H1 (cell line): Measurements from ENCODE around the gene AP5S1. TPM values are rescaled to one million over a fixed set of nuclear protein-coding genes. Genes with fewer than 3 reads are reported as not detected.

Experiments
- CTCF ChIA-PET: fragments of 300-600 bp; sonication (Branson Sonifier 250); formaldehyde crosslinking; loops from one replicate; lab custom pipeline; 2021; ENCODE audit not compliant: partially characterized antibody; lab: Charles Lee
- POLR2A ChIA-PET: fragments of 300-600 bp; sonication (Branson Sonifier 250); formaldehyde crosslinking; loops from one replicate; lab custom pipeline; 2021; ENCODE audit warnings: inconsistent platforms; ENCODE audit not compliant: partially characterized antibody; lab: Charles Lee
- DNase-seq, 2 experiments: peaks; one replicate each; pipeline versions ENCODE4 v3.0.0 to v3.0.0-alpha.2; 2010 to 2022; ENCODE audit warnings: low spot score in 2 of 2, low read depth in 1 of 2, mixed read lengths in 1 of 2
- FAIRE-seq: peaks from 2 replicates; lab custom pipeline; 2011; peaks lifted over from hg19 to GRCh38; lab: Jason Lieb, UNC
- H2AFZ ChIP-seq: 2 replicates; pipeline ENCODE4 v1.8.1; 2012; ENCODE audit warnings: low read length, inconsistent platforms
- H2AK5ac ChIP-seq: 2 replicates; pipeline ENCODE4 v1.6.1; 2013; ENCODE audit warnings: low read depth, low read length
- H2BK120ac ChIP-seq: replicated peaks from 2 replicates; pipeline ENCODE3; 2013; ENCODE audit warnings: low read depth, low read length, inconsistent platforms
- H2BK12ac ChIP-seq: 2 replicates; pipeline ENCODE4 v1.6.1; 2013; ENCODE audit warnings: low read depth, low read length
- H2BK15ac ChIP-seq: 2 replicates; pipeline ENCODE4 v1.6.1; 2013; ENCODE audit warnings: low read length
- H2BK20ac ChIP-seq: 2 replicates; pipeline ENCODE4 v1.6.1; 2013; ENCODE audit warnings: low read length
- H2BK5ac ChIP-seq: 2 replicates; pipeline ENCODE4 v1.6.1; 2013; ENCODE audit warnings: low read depth, low read length
- H3K14ac ChIP-seq: 2 replicates; pipeline ENCODE4 v1.6.1; 2013; ENCODE audit warnings: inconsistent platforms; ENCODE audit not compliant: insufficient read length
- H3K18ac ChIP-seq: 2 replicates; pipeline ENCODE4 v1.6.1; 2013; ENCODE audit warnings: low read length; ENCODE audit errors: extremely low read depth
- H3K23ac ChIP-seq: 2 replicates; pipeline ENCODE4 v1.6.1; 2013; ENCODE audit warnings: inconsistent platforms; ENCODE audit not compliant: insufficient read length
- H3K23me2 ChIP-seq: 2 replicates; pipeline ENCODE4 v1.6.1; 2013; ENCODE audit warnings: low read depth, low read length
- H3K27ac ChIP-seq: 2 replicates; pipeline ENCODE4 v1.6.1; 2011; ENCODE audit warnings: low read depth, low read length, inconsistent platforms
- H3K27me3 ChIP-seq, 4 experiments: replicated peaks in 1 of 4; 1 replicate in 1 of 4; 2 replicates in 3 of 4; pipeline versions ENCODE4 v1.6.1 to v1.8.1; 2011 to 2013; ENCODE audit warnings: low read length in 3 of 4, mild to moderate bottlenecking in 3 of 4, inconsistent platforms in 2 of 4, mixed read lengths in 2 of 4, moderate library complexity in 1 of 4; ENCODE audit not compliant: control insufficient read depth in 3 of 4, insufficient read depth in 3 of 4; ENCODE audit errors: extremely low read depth in 1 of 4
- H3K36me3 ChIP-seq, 4 experiments: 2 replicates each; pipeline versions ENCODE4 v1.6.1 to v1.8.1; 2011 to 2013; ENCODE audit warnings: mild to moderate bottlenecking in 4 of 4, low read length in 3 of 4, moderate library complexity in 2 of 4, control low read depth in 1 of 4, inconsistent platforms in 1 of 4; ENCODE audit not compliant: insufficient read depth in 4 of 4, control insufficient read depth in 2 of 4
- H3K4ac ChIP-seq: replicated peaks from 2 replicates; pipeline ENCODE3; 2013; ENCODE audit warnings: low read length, low read depth, mixed read lengths, inconsistent platforms; ENCODE audit not compliant: insufficient read length
- H3K4me1 ChIP-seq, 4 experiments: replicated peaks in 1 of 4; 1 replicate in 1 of 4; 2 replicates in 3 of 4; pipeline versions ENCODE4 v1.6.1 to v1.8.1; 2011 to 2013; ENCODE audit warnings: low read length in 3 of 4, inconsistent platforms in 2 of 4, mixed read lengths in 1 of 4; ENCODE audit not compliant: insufficient read depth in 4 of 4, control insufficient read depth in 3 of 4
- H3K4me2 ChIP-seq, 2 experiments: 2 replicates each; pipeline versions ENCODE4 v1.6.1 to v1.8.1; 2011 to 2013; ENCODE audit warnings: low read depth in 2 of 2, low read length in 2 of 2, control low read depth in 1 of 2, inconsistent platforms in 1 of 2, mild to moderate bottlenecking in 1 of 2; ENCODE audit not compliant: insufficient read depth in 1 of 2
- H3K4me3 ChIP-seq, 4 experiments: fragments of 200-600, 300-600 bp in 1 of 4; sonication (generic), shearing (Covaris generic), sonication (Bioruptor Twin) in 1 of 4; 2 replicates each; pipeline versions ENCODE4 v1.5.1 to v1.8.1; 2011 to 2016; ENCODE audit warnings: low read length in 4 of 4, low read depth in 3 of 4, control low read depth in 2 of 4, inconsistent platforms in 2 of 4, mild to moderate bottlenecking in 2 of 4, mixed read lengths in 1 of 4, moderate library complexity in 1 of 4; ENCODE audit not compliant: insufficient read depth in 2 of 4; ENCODE audit errors: extremely low read depth in 1 of 4
- H3K56ac ChIP-seq: replicated peaks from 2 replicates; pipeline ENCODE3; 2013; ENCODE audit warnings: low read depth, mild to moderate bottlenecking, mixed read lengths, low read length, inconsistent platforms; ENCODE audit not compliant: insufficient read length
- H3K79me1 ChIP-seq: 2 replicates; pipeline ENCODE4 v1.6.1; 2013; ENCODE audit warnings: low read depth, low read length, control low read depth
- H3K79me2 ChIP-seq, 2 experiments: 2 replicates each; pipeline versions ENCODE4 v1.6.1 to v1.8.1; 2012 to 2013; ENCODE audit warnings: low read length in 2 of 2, mild to moderate bottlenecking in 2 of 2, inconsistent platforms in 1 of 2; ENCODE audit not compliant: insufficient read depth in 2 of 2, control insufficient read depth in 1 of 2
- H3K9ac ChIP-seq, 4 experiments: replicated peaks in 1 of 4; 1 replicate in 1 of 4; 2 replicates in 3 of 4; pipeline versions ENCODE4 v1.6.1 to v1.8.1; 2011 to 2013; ENCODE audit warnings: low read depth in 3 of 4, low read length in 3 of 4, control low read depth in 2 of 4, mild to moderate bottlenecking in 2 of 4, moderate library complexity in 2 of 4, inconsistent platforms in 1 of 4; ENCODE audit errors: extremely low read depth in 1 of 4
- H3K9me3 ChIP-seq, 2 experiments: 2 replicates each; pipeline versions ENCODE4 v1.6.1 to v1.8.1; 2012 to 2013; ENCODE audit warnings: mild to moderate bottlenecking in 2 of 2, moderate library complexity in 2 of 2, control low read depth in 1 of 2, inconsistent platforms in 1 of 2, low read depth in 1 of 2, low read length in 1 of 2, mixed read lengths in 1 of 2; ENCODE audit not compliant: insufficient read depth in 2 of 2
- H4K20me1 ChIP-seq, 2 experiments: replicated peaks in 1 of 2; 2 replicates each; pipeline versions ENCODE3 to v1.8.1; 2011 to 2013; ENCODE audit warnings: inconsistent platforms in 2 of 2, low read length in 2 of 2, mild to moderate bottlenecking in 1 of 2; ENCODE audit not compliant: insufficient read depth in 2 of 2, control insufficient read depth in 1 of 2
- H4K5ac ChIP-seq: 2 replicates; pipeline ENCODE4 v1.6.1; 2013; ENCODE audit warnings: low read length, low read depth, mixed read lengths, inconsistent platforms; ENCODE audit not compliant: insufficient read length
- H4K8ac ChIP-seq: 2 replicates; pipeline ENCODE4 v1.8.0; 2013; ENCODE audit warnings: mild to moderate bottlenecking, moderate library complexity, low read length, inconsistent platforms; ENCODE audit not compliant: insufficient read depth; ENCODE audit errors: extremely low read depth
- H4K91ac ChIP-seq: replicated peaks from 2 replicates; pipeline ENCODE3; 2013; ENCODE audit warnings: low read length, mixed read lengths, inconsistent platforms; ENCODE audit not compliant: insufficient read length
- CBX8 ChIP-seq: fragments of 300-800, 300-1000 bp; sonication (generic); IDR thresholded peaks from 2 replicates; pipeline ENCODE4 v1.7.1; 2016; ENCODE audit warnings: low read depth, low read length, borderline replicate concordance
- RNF2 ChIP-seq: fragments of 200-900, 300-1000 bp; sonication (generic); IDR thresholded peaks from 2 replicates; pipeline ENCODE4 v1.7.1; 2016; ENCODE audit warnings: borderline replicate concordance, low read depth, mild to moderate bottlenecking, antibody characterized with exemption, low read length; ENCODE audit not compliant: poor library complexity, severe bottlenecking; ENCODE audit errors: missing control alignments
- SIN3A ChIP-seq, 2 experiments: IDR thresholded peaks in 1 of 2; conservative IDR thresholded peaks in 1 of 2; 2 replicates each; pipeline ENCODE4 v1.6.1; 2011 to 2012; ENCODE audit warnings: low read length in 2 of 2, improper control_type of control experiment in 1 of 2, low read depth in 1 of 2, mild to moderate bottlenecking in 1 of 2
- SIRT6 ChIP-seq: IDR thresholded peaks from one replicate; pipeline ENCODE4 v1.7.1; 2012; ENCODE audit warnings: low read length, inconsistent platforms
- SP1 ChIP-seq: IDR thresholded peaks from 2 replicates; pipeline ENCODE4 v1.6.1; 2011; ENCODE audit warnings: low read depth, low read length
- TAF1 ChIP-seq: IDR thresholded peaks from 2 replicates; pipeline ENCODE4 v1.6.1; 2011; ENCODE audit warnings: mild to moderate bottlenecking, low read depth, low read length
- TBP ChIP-seq: IDR thresholded peaks from 2 replicates; pipeline ENCODE4 v1.6.1; 2011; ENCODE audit warnings: low read depth, low read length, improper control_type of control experiment
- TEAD4 ChIP-seq: IDR thresholded peaks from 2 replicates; pipeline ENCODE4 v1.6.1; 2012; ENCODE audit warnings: low read depth, low read length, inconsistent platforms, mixed read lengths
- YY1 ChIP-seq: IDR thresholded peaks from 2 replicates; pipeline ENCODE4 v1.6.1; 2011; ENCODE audit warnings: low read depth, mild to moderate bottlenecking, low read length
- WGBS, 2 experiments: shearing (Covaris generic) in 1 of 2; methylation state at CpG; one replicate each; pipeline versions ENCODE4 v1.1.6 to v1.1.7; 2013 to 2015; ENCODE audit warnings: low lambda C conversion rate in 2 of 2, mixed read lengths in 2 of 2, inconsistent platforms in 1 of 2, low coverage in 1 of 2, missing lambda C conversion rate in 1 of 2; ENCODE audit not compliant: insufficient replicate concordance in 2 of 2, insufficient coverage in 1 of 2, insufficient read length in 1 of 2; ENCODE audit errors: extremely low coverage in 1 of 2, missing lambda C conversion rate in 1 of 2; 5-methylcytosine and 5-hydroxymethylcytosine counted together
- polyA plus RNA-seq, 7 experiments: library from polyadenylated mRNA; depleted of rRNA in 3 of 7; stranded (reverse) in 5 of 7; unstranded in 2 of 7; fragments of >200 nt in 5 of 7; fragments of 200-250 nt in 2 of 7; gene quantifications; 1 replicate in 5 of 7; 2 replicates in 1 of 7; 4 replicates in 1 of 7; pipeline versions ENCODE4 v1.2.1 to v1.2.3, GENCODE V29; 2011 to 2013; ENCODE audit warnings: missing spikeins in 2 of 7, mixed read lengths in 2 of 7
- total RNA-seq: library from RNA; stranded (reverse); fragmentation: NEBNext Ultra II Directional; extraction: Animal tissue kit (Norgen Biotek cat#: 25700); gene quantifications from 2 replicates; pipeline ENCODE4 v1.2.1, GENCODE V29; 2021
- TF ChIP-seq, protein P1 (sequence below): IDR thresholded peaks from 2 replicates; pipeline ENCODE4 v1.6.1; 2012; ENCODE audit warnings: inconsistent platforms

AP5S1 gene
- total and polyA plus RNA-seq, 2 of the 8 experiments (the other 6 are each of a cell fraction or from before 2014, with no cell fraction given) = 3.3 to 3.7 TPM

DNA sequence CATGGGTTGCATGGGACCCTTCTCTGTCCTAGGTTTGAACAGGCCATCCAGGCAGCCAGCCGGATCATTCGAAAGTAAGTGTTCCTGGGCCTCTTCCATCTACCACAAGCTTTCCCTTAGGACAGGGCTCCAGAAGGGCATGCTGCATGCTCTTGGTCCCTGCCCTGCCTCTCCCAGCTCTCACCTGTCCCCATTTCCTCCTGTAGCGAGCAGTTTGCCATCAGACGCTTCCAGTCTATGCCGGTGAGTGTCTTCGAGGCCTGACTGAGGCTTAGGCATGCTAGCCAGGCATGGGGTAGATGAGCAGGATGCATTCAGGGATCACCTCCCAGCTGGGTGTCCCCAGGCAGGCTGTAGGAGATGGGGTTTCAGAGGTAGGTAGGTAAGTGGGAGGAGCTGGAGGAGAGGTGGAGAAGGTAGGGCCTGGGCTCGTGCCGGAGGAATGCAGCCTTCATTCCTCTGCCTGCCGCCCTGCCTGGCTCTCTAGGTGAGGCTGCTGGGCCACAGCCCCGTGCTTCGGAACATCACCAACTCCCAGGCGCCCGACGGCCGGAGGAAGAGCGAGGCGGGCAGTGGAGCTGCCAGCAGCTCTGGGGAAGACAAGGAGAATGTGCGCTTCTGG, 20.0 kb upstream of the AP5S1 start:
- POLR2A ChIA-PET = interaction anchor here (1.0 to 2.9 kb wide), 15 partner anchors 9 to 123 kb away, joined by 3 to 29 read pairs (median 6); partner anchors contain the start of genes ADISSP, AP5S1, CENPB and PANK2
- peak; percentile 84 for FAIRE-seq
- CTCF ChIA-PET = interaction anchor here (0.6 to 3.7 kb wide), 8 partner anchors 13 to 271 kb away, joined by 3 to 29 read pairs (median 3); partner anchors contain the start of gene CENPB
- TF ChIP-seq CBX8 (no peak), TEAD4 (peak; percentile 83), SIRT6 (no peak), RNF2 (no peak), SIN3A (conservative IDR thresholded peaks at IDR 0.05 in 1 of 2, IDR thresholded peaks at IDR 0.05 in 1 of 2; ENCODE audit: low read depth in 1 of 2, low read length in 2 of 2) (0 out of 4 replicates have a peak, but pooled peaks of 1 of the 2 experiments have one; percentile 20), TBP (peak; percentile 81), YY1 (peak; percentile 32; the same call in 1 of the 2 replicates), SP1 (peak; percentile 29; the same call in 1 of the 2 replicates), TAF1 (peak; percentile 53; the same call in 1 of the 2 replicates)
- TF ChIP-seq, protein P1, sequence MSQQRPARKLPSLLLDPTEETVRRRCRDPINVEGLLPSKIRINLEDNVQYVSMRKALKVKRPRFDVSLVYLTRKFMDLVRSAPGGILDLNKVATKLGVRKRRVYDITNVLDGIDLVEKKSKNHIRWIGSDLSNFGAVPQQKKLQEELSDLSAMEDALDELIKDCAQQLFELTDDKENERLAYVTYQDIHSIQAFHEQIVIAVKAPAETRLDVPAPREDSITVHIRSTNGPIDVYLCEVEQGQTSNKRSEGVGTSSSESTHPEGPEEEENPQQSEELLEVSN = peak; percentile 16; the same call in 1 of the 2 replicates

More for the DNA sequence above, 20.0 kb upstream of the AP5S1 start:
- Histone ChIP-seq H4K8ac (no peak overlapping the region; the same call in 1 of the 2 replicates), H3K36me3 (peaks cover 4 to 35% (median 30%) of the 10 kb centered on the region in 4 experiments), H3K23me2 (peaks cover 9% of the 10 kb centered on the region; the same call in 1 of the 2 replicates), H3K4me3 (peak overlapping the region in 2 of 4 experiments; percentile 15 to 42; a peak in 3 of 8 replicates), H2BK20ac (0 out of 2 replicates have a peak overlapping the region, but pooled peaks have one; percentile 2), H3K79me1 (no peaks in the 10 kb centered on the region; the same call in 1 of the 2 replicates), H3K4me1 (peaks cover 5 to 35% (median 28%) of the 10 kb centered on the region in 4 experiments), H2BK15ac (no peak overlapping the region; the same call in 1 of the 2 replicates), H3K27me3 (no peaks in the 10 kb centered on the region), H3K4me2 (peak overlapping the region; percentile 52 to 82), H4K20me1 (peaks cover 3% of the 10 kb centered on the region in 2 experiments), H4K91ac (no peak overlapping the region), H2BK12ac (peak overlapping the region; percentile 13; the same call in 1 of the 2 replicates), H3K27ac (peak overlapping the region; percentile 71; the same call in 1 of the 2 replicates), H3K18ac (peak overlapping the region; percentile 6), H3K9ac (peak overlapping the region in 1 of 4 experiments; percentile 9; a peak in 3 of 7 replicates), H2AFZ (no peak overlapping the region), H3K79me2 (no peaks in the 10 kb centered on the region; a peak in 1 of 4 replicates), H3K9me3 (no peaks in the 10 kb centered on the region), H3K14ac (no peak overlapping the region), H2BK120ac (no peak overlapping the region), H4K5ac (peak overlapping the region; percentile 30), H2BK5ac (peak overlapping the region; percentile 62; the same call in 1 of the 2 replicates), H3K56ac (no peak overlapping the region), H2AK5ac (no peak overlapping the region), H3K23ac (no peak overlapping the region), H3K4ac (peak overlapping the region; percentile 30)
- no peak for DNase-seq
- WGBS, 2 experiments = 59% methylated on average over 18 of the region's 18 CpGs; no CpG with 5 or more reads in 1 of the 2 experiments
